Nephron (organoid): ENCODE results near the gene CNOT6L.

Experiments used
- H3K27ac Mint-ChIP-seq, 3 experiments: 2 replicates each; pipeline ENCODE4 v1.8.0; 2020; ENCODE audit warnings: mixed read lengths in 3 of 3, mild to moderate bottlenecking in 2 of 3, moderate library complexity in 1 of 3
- H3K27me3 Mint-ChIP-seq: 2 replicates; pipeline ENCODE4 v1.8.0; 2021; ENCODE audit warnings: low read depth, mild to moderate bottlenecking, moderate library complexity, mixed read lengths
- H3K36me3 Mint-ChIP-seq: 2 replicates; pipeline ENCODE4 v1.8.0; 2020; ENCODE audit warnings: low read depth, mixed read lengths
- H3K4me1 Mint-ChIP-seq: 2 replicates; pipeline ENCODE4 v1.8.0; 2020; ENCODE audit warnings: mixed read lengths
- H3K4me3 Mint-ChIP-seq, 3 experiments: 2 replicates each; pipeline ENCODE4 v1.8.0; 2020; ENCODE audit warnings: mild to moderate bottlenecking in 3 of 3, mixed read lengths in 3 of 3, moderate library complexity in 2 of 3
- H3K9me3 Mint-ChIP-seq: 2 replicates; pipeline ENCODE4 v1.8.0; 2020; ENCODE audit warnings: mixed read lengths
- CTCF ChIP-seq, 3 experiments: fragments of 200-600 bp; sonication (generic); IDR thresholded peaks; one replicate each; pipeline ENCODE4 v1.5.0; 2021; ENCODE audit warnings: antibody characterized with exemption in 3 of 3; ENCODE audit not compliant: unreplicated experiment in 3 of 3

CNOT6L gene

GRCh38 chr4:77856152-77856551, 37.0 kb upstream of the CNOT6L start:
- no peaks in the 10 kb centered on the region for H3K9me3 Mint-ChIP-seq
- H3K36me3 Mint-ChIP-seq = no peaks in the 10 kb centered on the region
- peaks cover 20% of the 10 kb centered on the region for H3K4me1 Mint-ChIP-seq
- H3K27ac Mint-ChIP-seq = peak overlapping the region in 2 of 3 experiments; percentile 5 to 11
- peak overlapping the region in 1 of 3 experiments; percentile 14 for H3K4me3 Mint-ChIP-seq
- H3K27me3 Mint-ChIP-seq = no peaks in the 10 kb centered on the region
- no peak for TF ChIP-seq CTCF (IDR thresholded peaks at IDR 0.05; ENCODE audit: unreplicated experiment in 3 of 3)

- Mint-ChIP-seq H3K4me1 (peaks cover 20% of the 10 kb centered on the region), H3K9me3 (no peaks in the 10 kb centered on the region), H3K36me3 (no peaks in the 10 kb centered on the region), H3K27ac (no peak overlapping the region), H3K4me3 (no peak overlapping the region), H3K27me3 (no peaks in the 10 kb centered on the region)
- TF ChIP-seq CTCF (IDR thresholded peaks at IDR 0.05; ENCODE audit: unreplicated experiment in 3 of 3) = no peak
Observed at GRCh38 chr4:77854431-77855111, 35.4 kb upstream of the CNOT6L start.

- H3K9me3 Mint-ChIP-seq = no peaks in the 10 kb centered on the region
- no peak overlapping the region for H3K27ac Mint-ChIP-seq
- H3K4me3 Mint-ChIP-seq = no peak overlapping the region
- peaks cover 14% of the 10 kb centered on the region for H3K4me1 Mint-ChIP-seq
- H3K36me3 Mint-ChIP-seq = no peaks in the 10 kb centered on the region
- H3K27me3 Mint-ChIP-seq = no peaks in the 10 kb centered on the region
- no peak for TF ChIP-seq CTCF (IDR thresholded peaks at IDR 0.05; ENCODE audit: unreplicated experiment in 3 of 3)
Observed at GRCh38 chr4:77852892-77853495, 33.8 kb upstream of the CNOT6L start.

- peaks cover 4% of the 10 kb centered on the region for H3K27me3 Mint-ChIP-seq
- no peaks in the 10 kb centered on the region for H3K4me1 Mint-ChIP-seq
- H3K27ac Mint-ChIP-seq = no peak overlapping the region
- H3K4me3 Mint-ChIP-seq = no peak overlapping the region
- no peaks in the 10 kb centered on the region for H3K9me3 Mint-ChIP-seq
- no peak for TF ChIP-seq CTCF (IDR thresholded peaks at IDR 0.05; ENCODE audit: unreplicated experiment in 3 of 3)
- no peaks in the 10 kb centered on the region for H3K36me3 Mint-ChIP-seq
Observed at GRCh38 chr4:77849278-77849965, 30.3 kb upstream of the CNOT6L start.

GRCh38 chr4:77848508-77848907, 29.3 kb upstream of the CNOT6L start:
- Mint-ChIP-seq H3K4me3 (no peak overlapping the region), H3K9me3 (no peaks in the 10 kb centered on the region), H3K27me3 (peaks cover 4% of the 10 kb centered on the region), H3K27ac (no peak overlapping the region), H3K4me1 (no peaks in the 10 kb centered on the region), H3K36me3 (no peaks in the 10 kb centered on the region)
- TF ChIP-seq CTCF (IDR thresholded peaks at IDR 0.05; ENCODE audit: unreplicated experiment in 3 of 3) = no peak
